SK-N-SH treated with all-trans-retinoic acid at 6 μM for 48 hours (cell line): ENCODE measurements around the gene CDHR3.

ENCODE experiments used
- ATAC-seq: fragments of 200-7000 bp; cut with Tn5 transposase; 3 replicates; pipeline ENCODE4 v1.9.1; 2020; ENCODE audit warnings: mild to moderate bottlenecking, moderate library complexity
- ARNTL ChIP-seq: fragments of 450-650 bp; formaldehyde crosslinking; IDR thresholded peaks from 2 replicates; pipeline ENCODE4 v1.5.0; 2020; ENCODE audit warnings: low read depth, mild to moderate bottlenecking, moderate library complexity, borderline replicate concordance
- BACH2 ChIP-seq: fragments of 250-450 bp; sonication (Bioruptor Pico); IDR thresholded peaks from 2 replicates; pipeline ENCODE4 v1.9.0; 2021; ENCODE audit warnings: mild to moderate bottlenecking, borderline replicate concordance
- ESRRG ChIP-seq: fragments of 250-450 bp; sonication (Bioruptor Pico); IDR thresholded peaks from 2 replicates; pipeline ENCODE4 v1.6.1; 2021; ENCODE audit warnings: mild to moderate bottlenecking
- GLIS3 ChIP-seq: fragments of 250-450 bp; sonication (Bioruptor Pico); IDR thresholded peaks from 2 replicates; pipeline ENCODE4 v1.5.0; 2020; ENCODE audit warnings: mild to moderate bottlenecking, moderate library complexity
- ISL1 ChIP-seq: fragments of 250-450 bp; sonication (Bioruptor Pico); IDR thresholded peaks from 2 replicates; pipeline ENCODE4 v2.1.2; 2022; ENCODE audit warnings: mild to moderate bottlenecking, moderate library complexity
- OSR1 ChIP-seq: fragments of 250-450 bp; sonication (Bioruptor Pico); IDR thresholded peaks from 2 replicates; pipeline ENCODE4 v1.8.0; 2022; ENCODE audit warnings: moderate library complexity, mild to moderate bottlenecking, inconsistent platforms
- PPARA ChIP-seq: fragments of 250-450 bp; sonication (Bioruptor Pico); IDR thresholded peaks from 2 replicates; pipeline ENCODE4 v1.5.0; 2020; ENCODE audit warnings: mild to moderate bottlenecking, borderline replicate concordance
- RARB ChIP-seq: fragments of 250-450 bp; sonication (Bioruptor Pico); IDR thresholded peaks from 2 replicates; pipeline ENCODE4 v1.8.0; 2021; ENCODE audit warnings: mild to moderate bottlenecking, moderate library complexity
- SNAI2 ChIP-seq: fragments of 250-450 bp; sonication (Bioruptor Pico); IDR thresholded peaks from 2 replicates; pipeline ENCODE4 v1.5.0; 2020; ENCODE audit warnings: mild to moderate bottlenecking, moderate library complexity
- TCF4 ChIP-seq: fragments of 250-450 bp; sonication (Bioruptor Pico); IDR thresholded peaks from 2 replicates; pipeline ENCODE4 v1.8.0; 2021; ENCODE audit warnings: mild to moderate bottlenecking, moderate library complexity, borderline replicate concordance
- TOX ChIP-seq: fragments of 250-450 bp; sonication (Bioruptor Pico); IDR thresholded peaks from 2 replicates; pipeline ENCODE4 v1.8.0; 2021; ENCODE audit warnings: mild to moderate bottlenecking, moderate library complexity, borderline replicate concordance
- ZC3H10 ChIP-seq: fragments of 250-450 bp; sonication (Bioruptor Pico); IDR thresholded peaks from 2 replicates; pipeline ENCODE4 v1.5.1; 2021; ENCODE audit warnings: mild to moderate bottlenecking, moderate library complexity
- ZFP3 ChIP-seq: fragments of 250-450 bp; sonication (Bioruptor Pico); IDR thresholded peaks from 2 replicates; pipeline ENCODE4 v1.5.0; 2020; ENCODE audit warnings: mild to moderate bottlenecking, moderate library complexity
- ZFP30 ChIP-seq: fragments of 450-650 bp; formaldehyde crosslinking; IDR thresholded peaks from 2 replicates; pipeline ENCODE4 v1.5.0; 2022; ENCODE audit warnings: mild to moderate bottlenecking, moderate library complexity
- ZNF565 ChIP-seq: fragments of 450-650 bp; formaldehyde crosslinking; conservative IDR thresholded peaks from 2 replicates; pipeline ENCODE4 v1.5.0; 2020; ENCODE audit warnings: low read depth, mild to moderate bottlenecking, moderate library complexity
- ZNF70 ChIP-seq: fragments of 450-650 bp; formaldehyde crosslinking; IDR thresholded peaks from 2 replicates; pipeline ENCODE4 v1.5.0; 2020; ENCODE audit warnings: mild to moderate bottlenecking, moderate library complexity
- ZNF8 ChIP-seq: fragments of 450-650 bp; formaldehyde crosslinking; IDR thresholded peaks from 2 replicates; pipeline ENCODE4 v1.5.0; 2020; ENCODE audit warnings: mild to moderate bottlenecking, moderate library complexity
- TF ChIP-seq, protein P1 (sequence below): fragments of 250-450 bp; sonication (Bioruptor Pico); IDR thresholded peaks from 2 replicates; pipeline ENCODE4 v1.8.0; 2020; ENCODE audit warnings: mild to moderate bottlenecking, moderate library complexity, borderline replicate concordance
- TF ChIP-seq, protein P2 (sequence below): fragments of 250-450 bp; sonication (Bioruptor Pico); IDR thresholded peaks from 2 replicates; pipeline ENCODE4 v1.5.0; 2020; ENCODE audit warnings: mild to moderate bottlenecking, moderate library complexity
- TF ChIP-seq, protein P3 (sequence below): fragments of 250-450 bp; sonication (Bioruptor Pico); IDR thresholded peaks from 2 replicates; pipeline ENCODE4 v1.8.0; 2021; ENCODE audit warnings: low read depth, mild to moderate bottlenecking, moderate library complexity, borderline replicate concordance
- TF ChIP-seq, protein P4 (sequence below): fragments of 250-450 bp; sonication (Bioruptor Pico); IDR thresholded peaks from 2 replicates; pipeline ENCODE4 v1.5.1; 2020; ENCODE audit warnings: low read depth, mild to moderate bottlenecking, moderate library complexity

Gene CDHR3

DNA sequence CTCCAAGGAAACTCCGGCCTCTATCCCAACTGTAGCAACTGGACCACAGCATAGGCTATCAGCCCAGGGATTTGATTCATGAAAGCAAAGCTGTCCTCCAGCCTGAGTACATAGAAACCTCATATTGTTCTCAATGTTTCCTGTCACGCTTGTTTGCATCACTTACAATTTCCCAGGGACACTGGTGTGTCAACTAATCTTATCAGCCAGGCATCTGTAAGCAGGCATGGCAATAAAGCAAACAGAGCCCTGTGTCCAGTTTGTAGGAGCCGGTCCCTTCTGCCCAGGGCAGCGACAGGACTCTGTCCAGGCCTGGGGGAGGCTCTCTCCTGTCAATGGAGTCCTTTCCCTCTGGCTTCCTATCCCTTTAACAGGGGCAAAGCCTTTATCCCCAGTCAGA, 23.0 kb upstream of the CDHR3 start:
- TF ChIP-seq TCF4: peak; percentile 73
- TF ChIP-seq, protein P1, sequence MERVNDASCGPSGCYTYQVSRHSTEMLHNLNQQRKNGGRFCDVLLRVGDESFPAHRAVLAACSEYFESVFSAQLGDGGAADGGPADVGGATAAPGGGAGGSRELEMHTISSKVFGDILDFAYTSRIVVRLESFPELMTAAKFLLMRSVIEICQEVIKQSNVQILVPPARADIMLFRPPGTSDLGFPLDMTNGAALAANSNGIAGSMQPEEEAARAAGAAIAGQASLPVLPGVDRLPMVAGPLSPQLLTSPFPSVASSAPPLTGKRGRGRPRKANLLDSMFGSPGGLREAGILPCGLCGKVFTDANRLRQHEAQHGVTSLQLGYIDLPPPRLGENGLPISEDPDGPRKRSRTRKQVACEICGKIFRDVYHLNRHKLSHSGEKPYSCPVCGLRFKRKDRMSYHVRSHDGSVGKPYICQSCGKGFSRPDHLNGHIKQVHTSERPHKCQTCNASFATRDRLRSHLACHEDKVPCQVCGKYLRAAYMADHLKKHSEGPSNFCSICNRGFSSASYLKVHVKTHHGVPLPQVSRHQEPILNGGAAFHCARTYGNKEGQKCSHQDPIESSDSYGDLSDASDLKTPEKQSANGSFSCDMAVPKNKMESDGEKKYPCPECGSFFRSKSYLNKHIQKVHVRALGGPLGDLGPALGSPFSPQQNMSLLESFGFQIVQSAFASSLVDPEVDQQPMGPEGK (CRISPR knock-in tag): no peak
- TF ChIP-seq, protein P2, sequence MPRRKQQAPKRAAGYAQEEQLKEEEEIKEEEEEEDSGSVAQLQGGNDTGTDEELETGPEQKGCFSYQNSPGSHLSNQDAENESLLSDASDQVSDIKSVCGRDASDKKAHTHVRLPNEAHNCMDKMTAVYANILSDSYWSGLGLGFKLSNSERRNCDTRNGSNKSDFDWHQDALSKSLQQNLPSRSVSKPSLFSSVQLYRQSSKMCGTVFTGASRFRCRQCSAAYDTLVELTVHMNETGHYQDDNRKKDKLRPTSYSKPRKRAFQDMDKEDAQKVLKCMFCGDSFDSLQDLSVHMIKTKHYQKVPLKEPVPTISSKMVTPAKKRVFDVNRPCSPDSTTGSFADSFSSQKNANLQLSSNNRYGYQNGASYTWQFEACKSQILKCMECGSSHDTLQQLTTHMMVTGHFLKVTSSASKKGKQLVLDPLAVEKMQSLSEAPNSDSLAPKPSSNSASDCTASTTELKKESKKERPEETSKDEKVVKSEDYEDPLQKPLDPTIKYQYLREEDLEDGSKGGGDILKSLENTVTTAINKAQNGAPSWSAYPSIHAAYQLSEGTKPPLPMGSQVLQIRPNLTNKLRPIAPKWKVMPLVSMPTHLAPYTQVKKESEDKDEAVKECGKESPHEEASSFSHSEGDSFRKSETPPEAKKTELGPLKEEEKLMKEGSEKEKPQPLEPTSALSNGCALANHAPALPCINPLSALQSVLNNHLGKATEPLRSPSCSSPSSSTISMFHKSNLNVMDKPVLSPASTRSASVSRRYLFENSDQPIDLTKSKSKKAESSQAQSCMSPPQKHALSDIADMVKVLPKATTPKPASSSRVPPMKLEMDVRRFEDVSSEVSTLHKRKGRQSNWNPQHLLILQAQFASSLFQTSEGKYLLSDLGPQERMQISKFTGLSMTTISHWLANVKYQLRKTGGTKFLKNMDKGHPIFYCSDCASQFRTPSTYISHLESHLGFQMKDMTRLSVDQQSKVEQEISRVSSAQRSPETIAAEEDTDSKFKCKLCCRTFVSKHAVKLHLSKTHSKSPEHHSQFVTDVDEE: peak; percentile 89
- no peak for TF ChIP-seq ZNF8 (CRISPR knock-in tag)
- peak; percentile 11; the same call in 1 of the 2 replicates for TF ChIP-seq ZNF70
- TF ChIP-seq ARNTL (CRISPR knock-in tag): no peak
- TF ChIP-seq ZNF565 (CRISPR knock-in tag): no peak
- no peak for TF ChIP-seq RARB (CRISPR knock-in tag)
- ATAC-seq: peak; percentile 64; the same call in 2 of the 3 replicates

DNA sequence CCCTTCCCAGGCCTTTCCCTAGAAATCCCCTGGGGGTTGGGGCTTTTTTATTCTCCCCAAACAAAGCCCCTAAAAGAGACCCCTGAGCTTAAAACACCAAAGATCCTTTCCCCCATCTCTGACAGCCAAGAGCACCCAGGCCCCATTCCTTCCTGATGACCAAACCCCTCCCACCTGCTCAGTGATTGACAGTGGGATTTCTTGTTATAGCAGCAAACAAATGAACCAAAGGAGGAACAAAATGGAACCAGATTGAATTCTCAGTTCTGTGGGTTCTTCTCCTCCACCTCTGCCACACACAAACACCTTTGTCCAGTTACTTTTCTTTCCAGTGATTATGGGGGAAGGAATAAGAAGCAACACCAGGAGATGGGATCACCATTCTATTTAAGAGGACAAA, 21.5 kb upstream of the CDHR3 start:
- ATAC-seq: no peak

DNA sequence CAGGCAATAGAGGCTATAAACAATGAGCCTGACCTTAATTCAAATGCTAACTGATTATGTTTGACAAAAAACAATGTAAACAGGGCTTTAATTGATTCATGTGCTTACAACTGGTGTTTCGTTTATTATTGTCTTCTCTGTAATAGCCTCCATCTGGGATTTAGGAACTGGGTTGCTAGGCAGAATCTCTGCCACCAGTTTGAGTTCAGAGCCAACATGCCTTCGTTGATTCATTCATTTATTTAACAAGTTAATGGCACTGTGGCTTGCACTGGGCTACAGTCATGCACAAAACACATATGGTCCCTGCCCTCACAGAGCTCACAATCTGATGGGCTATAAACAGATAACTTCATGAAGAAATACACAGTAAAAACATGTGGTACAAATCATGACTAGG, 19.6 kb upstream of the CDHR3 start:
- ATAC-seq: no peak
- TF ChIP-seq, protein P2: no peak
- TF ChIP-seq ARNTL (CRISPR knock-in tag): no peak
- TF ChIP-seq, all 23 proteins: peak for 0

More for the DNA sequence above, 21.5 kb upstream of the CDHR3 start:
- no peak for TF ChIP-seq ZFP30 (CRISPR knock-in tag)
- no peak for TF ChIP-seq GLIS3 (CRISPR knock-in tag)
- no peak for TF ChIP-seq ZC3H10 (CRISPR knock-in tag)
- TF ChIP-seq ESRRG: no peak

DNA sequence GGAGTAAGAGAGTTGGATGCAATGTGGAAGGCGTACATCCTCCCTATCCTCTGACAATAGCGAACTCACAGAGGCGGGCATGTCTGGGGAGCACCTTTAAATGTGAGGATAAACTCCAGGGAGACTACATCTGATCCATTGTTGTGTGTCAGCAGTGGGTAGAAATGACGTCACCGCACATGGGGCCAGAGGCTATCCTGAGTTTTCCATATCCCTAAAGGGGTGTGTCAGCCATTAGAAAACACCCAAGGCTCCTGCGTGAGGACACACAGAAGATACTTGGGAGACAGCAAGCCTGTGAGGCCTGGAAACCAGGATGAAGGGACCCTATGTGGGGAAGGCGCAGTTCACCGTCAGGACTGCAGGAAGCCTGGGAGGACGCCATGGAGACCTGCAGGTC, 17.2 kb upstream of the CDHR3 start:
- ATAC-seq: no peak
- TF ChIP-seq ARNTL (CRISPR knock-in tag) (no peak), ZNF565 (CRISPR knock-in tag) (no peak), ESRRG (no peak), SNAI2 (no peak), PPARA (CRISPR knock-in tag) (no peak), TOX (no peak), ZNF70 (no peak), ZFP3 (no peak), ISL1 (CRISPR knock-in tag) (no peak), OSR1 (CRISPR knock-in tag) (no peak), ZFP30 (CRISPR knock-in tag) (no peak), BACH2 (CRISPR knock-in tag) (no peak), ZC3H10 (CRISPR knock-in tag) (no peak), TCF4 (no peak)
- TF ChIP-seq, protein P3, sequence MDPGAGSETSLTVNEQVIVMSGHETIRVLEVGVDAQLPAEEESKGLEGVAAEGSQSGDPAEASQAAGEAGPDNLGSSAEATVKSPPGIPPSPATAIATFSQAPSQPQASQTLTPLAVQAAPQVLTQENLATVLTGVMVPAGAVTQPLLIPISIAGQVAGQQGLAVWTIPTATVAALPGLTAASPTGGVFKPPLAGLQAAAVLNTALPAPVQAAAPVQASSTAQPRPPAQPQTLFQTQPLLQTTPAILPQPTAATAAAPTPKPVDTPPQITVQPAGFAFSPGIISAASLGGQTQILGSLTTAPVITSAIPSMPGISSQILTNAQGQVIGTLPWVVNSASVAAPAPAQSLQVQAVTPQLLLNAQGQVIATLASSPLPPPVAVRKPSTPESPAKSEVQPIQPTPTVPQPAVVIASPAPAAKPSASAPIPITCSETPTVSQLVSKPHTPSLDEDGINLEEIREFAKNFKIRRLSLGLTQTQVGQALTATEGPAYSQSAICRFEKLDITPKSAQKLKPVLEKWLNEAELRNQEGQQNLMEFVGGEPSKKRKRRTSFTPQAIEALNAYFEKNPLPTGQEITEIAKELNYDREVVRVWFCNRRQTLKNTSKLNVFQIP (CRISPR knock-in tag): no peak
- TF ChIP-seq, protein P4, sequence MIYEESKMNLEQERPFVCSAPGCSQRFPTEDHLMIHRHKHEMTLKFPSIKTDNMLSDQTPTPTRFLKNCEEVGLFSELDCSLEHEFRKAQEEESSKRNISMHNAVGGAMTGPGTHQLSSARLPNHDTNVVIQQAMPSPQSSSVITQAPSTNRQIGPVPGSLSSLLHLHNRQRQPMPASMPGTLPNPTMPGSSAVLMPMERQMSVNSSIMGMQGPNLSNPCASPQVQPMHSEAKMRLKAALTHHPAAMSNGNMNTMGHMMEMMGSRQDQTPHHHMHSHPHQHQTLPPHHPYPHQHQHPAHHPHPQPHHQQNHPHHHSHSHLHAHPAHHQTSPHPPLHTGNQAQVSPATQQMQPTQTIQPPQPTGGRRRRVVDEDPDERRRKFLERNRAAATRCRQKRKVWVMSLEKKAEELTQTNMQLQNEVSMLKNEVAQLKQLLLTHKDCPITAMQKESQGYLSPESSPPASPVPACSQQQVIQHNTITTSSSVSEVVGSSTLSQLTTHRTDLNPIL (CRISPR knock-in tag): no peak
- TF ChIP-seq, protein P1 (CRISPR knock-in tag): no peak
